ENCODE results near the gene UBE2R2. TPM values are rescaled to one million over a fixed set of nuclear protein-coding genes. Genes with fewer than 3 reads are reported as not detected.
"Not testable (repeated sequence)": the region's sequence is repeated elsewhere in the genome, so short reads cannot be mapped to it uniquely, and the experiment has no call there.

UBE2R2 gene
- total RNA-seq, 1 experiment from 2014 or later, result 33.8 TPM

DNA sequence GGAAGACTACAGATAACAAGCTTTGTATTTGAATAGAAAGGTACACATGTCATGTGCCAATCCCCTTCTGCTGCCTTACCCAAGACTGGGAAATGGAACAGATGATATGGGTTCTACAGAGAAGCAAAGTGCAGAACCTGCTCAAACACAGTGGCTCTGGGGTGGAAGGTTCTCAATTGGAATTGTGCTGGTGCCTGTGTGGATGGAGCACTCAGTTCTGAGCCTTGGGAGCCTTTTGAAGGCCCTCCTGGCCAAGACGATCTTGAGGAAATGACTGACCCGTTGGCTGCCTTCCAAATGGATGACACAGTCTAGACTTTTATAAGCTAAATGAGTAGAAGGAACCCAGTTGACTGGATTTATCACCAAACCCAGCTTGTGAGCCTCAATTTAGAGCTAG lies 25.8 kb upstream of the UBE2R2 start:
- CTCF ChIA-PET, result interaction anchor here (1.1 to 1.3 kb wide), 2 partner anchors 12 to 16 kb away, joined by 3 to 4 read pairs; no protein-coding TSS in a partner anchor
- no peak for TF ChIP-seq CTCF (IDR thresholded peaks at IDR 0.05; ENCODE audit: unreplicated experiment)
- Mint-ChIP-seq H3K4me3 (ENCODE audit: unreplicated experiment) (no peak overlapping the region), H3K27ac (ENCODE audit: low read depth, unreplicated experiment) (no peak overlapping the region), H3K4me1 (ENCODE audit: insufficient read depth, unreplicated experiment) (peaks cover 13% of the 10 kb centered on the region), H3K27me3 (ENCODE audit: insufficient read depth, unreplicated experiment) (peaks cover 15% of the 10 kb centered on the region), H3K36me3 (ENCODE audit: insufficient read depth, unreplicated experiment) (no peaks in the 10 kb centered on the region), H3K9me3 (ENCODE audit: unreplicated experiment) (no peaks in the 10 kb centered on the region)
- POLR2A ChIA-PET, result interaction anchor here (0.7 to 1.6 kb wide), 2 partner anchors 8 to 103 kb away, joined by 3 to 4 read pairs; no protein-coding TSS in a partner anchor
- BruUV-seq (replicated peaks), result no TSS peak
- intact Hi-C loops (cut with micrococcal nuclease), result loop anchor here (1.0 kb wide), 1 partner anchor 11 kb away; no protein-coding TSS in a partner anchor
- peak; percentile 82 for DNase-seq (ENCODE audit: unreplicated experiment)

GRCh38 chr9:33793496-33793895 lies 23.5 kb upstream of the UBE2R2 start:
- Mint-ChIP-seq H3K27me3 (ENCODE audit: insufficient read depth, unreplicated experiment) (peaks cover 11% of the 10 kb centered on the region), H3K4me1 (ENCODE audit: insufficient read depth, unreplicated experiment) (peaks cover 13% of the 10 kb centered on the region)
- H3K9me3 Mint-ChIP-seq (ENCODE audit: unreplicated experiment); H3K4me3 Mint-ChIP-seq (ENCODE audit: unreplicated experiment); BruUV-seq (replicated peaks); intact Hi-C loops (cut with micrococcal nuclease); H3K27ac Mint-ChIP-seq (ENCODE audit: low read depth, unreplicated experiment); H3K36me3 Mint-ChIP-seq (ENCODE audit: insufficient read depth, unreplicated experiment); POLR2A ChIA-PET; DNase-seq (ENCODE audit: unreplicated experiment): not testable (repeated sequence)
- CTCF ChIA-PET, result interaction anchor here (0.9 kb wide), 2 partner anchors 19 to 21 kb away, joined by 4 read pairs; no protein-coding TSS in a partner anchor

DNA sequence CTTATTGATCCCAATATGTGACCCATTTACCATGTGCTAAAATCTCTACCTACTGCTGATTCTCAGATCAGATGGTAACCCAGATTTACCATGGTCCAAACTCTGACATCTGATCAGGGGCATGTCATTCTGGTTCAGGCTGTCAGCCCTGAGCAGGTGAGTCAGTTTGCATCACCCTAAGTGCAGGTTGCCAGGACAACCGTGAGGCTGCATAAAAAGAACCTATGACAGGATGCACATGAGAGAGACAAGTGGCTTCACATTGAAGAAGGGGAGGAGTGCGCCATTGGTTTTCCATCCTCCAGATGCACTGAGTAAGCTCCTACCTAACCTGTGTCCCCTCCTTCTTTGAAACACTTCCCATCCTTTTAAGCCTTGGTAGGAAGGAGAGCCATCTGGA lies 22.4 kb upstream of the UBE2R2 start:
- no peak for TF ChIP-seq CTCF (IDR thresholded peaks at IDR 0.05; ENCODE audit: unreplicated experiment)
- BruUV-seq (replicated peaks), result no TSS peak
- ChIA-PET CTCF (interaction anchor here (0.9 to 2.3 kb wide), 5 partner anchors 15 to 57 kb away, joined by 4 to 5 read pairs (median 4); no protein-coding TSS in a partner anchor), POLR2A (interaction anchor here (0.6 to 0.7 kb wide), 3 partner anchors 13 to 99 kb away, joined by 3 read pairs; no protein-coding TSS in a partner anchor)
- Mint-ChIP-seq H3K4me1 (ENCODE audit: insufficient read depth, unreplicated experiment) (peaks cover 13% of the 10 kb centered on the region), H3K4me3 (ENCODE audit: unreplicated experiment) (no peak overlapping the region), H3K27ac (ENCODE audit: low read depth, unreplicated experiment) (no peak overlapping the region), H3K27me3 (ENCODE audit: insufficient read depth, unreplicated experiment) (peaks cover 11% of the 10 kb centered on the region), H3K9me3 (ENCODE audit: unreplicated experiment) (no peaks in the 10 kb centered on the region), H3K36me3 (ENCODE audit: insufficient read depth, unreplicated experiment) (no peaks in the 10 kb centered on the region)
- intact Hi-C loops (cut with micrococcal nuclease), result no loop called here
- no peak for DNase-seq (ENCODE audit: unreplicated experiment)

- Mint-ChIP-seq H3K4me1 (ENCODE audit: insufficient read depth, unreplicated experiment) (peaks cover 13% of the 10 kb centered on the region), H3K27me3 (ENCODE audit: insufficient read depth, unreplicated experiment) (peaks cover 11% of the 10 kb centered on the region), H3K36me3 (ENCODE audit: insufficient read depth, unreplicated experiment) (no peaks in the 10 kb centered on the region), H3K9me3 (ENCODE audit: unreplicated experiment) (no peaks in the 10 kb centered on the region), H3K4me3 (ENCODE audit: unreplicated experiment) (no peak within 1 kb of the TSS), H3K27ac (ENCODE audit: low read depth, unreplicated experiment) (peak within 1 kb of the TSS; percentile 37)
- ChIA-PET CTCF (interaction anchor here (0.7 to 2.3 kb wide), 5 partner anchors 16 to 57 kb away, joined by 3 to 5 read pairs (median 4); no protein-coding TSS in a partner anchor), POLR2A (interaction anchor here (0.7 kb wide), 2 partner anchors 12 to 14 kb away, joined by 3 read pairs; no protein-coding TSS in a partner anchor)
- no peak for TF ChIP-seq CTCF (IDR thresholded peaks at IDR 0.05; ENCODE audit: unreplicated experiment)
- DNase-seq (ENCODE audit: unreplicated experiment), result peak; percentile 11
- BruUV-seq (replicated peaks), result no TSS peak
- intact Hi-C loops (cut with micrococcal nuclease), result no loop called here
Measured at GRCh38 chr9:33795281-33795680, 21.7 kb upstream of the UBE2R2 start, which contains the start of gene PRSS3. PRSS3 (plus strand) TSS chr9:33795561; CDS start chr9:33795574, 13 bp downstream.

Measured in MCF 10A (cell line).